PC-3 (cell line): ENCODE data around the gene ZHX3. TPM values are rescaled to one million over a fixed set of nuclear protein-coding genes. Genes with fewer than 3 reads are reported as not detected.

Experiments
- ATAC-seq: fragments of 200-7000 bp; cut with Tn5 transposase; 2 replicates; pipeline ENCODE4 v1.9.1; 2020; ENCODE audit warnings: mild to moderate bottlenecking, moderate library complexity
- BruUV-seq: library from RNA; stranded (reverse); fragments of 400-500 nt; replicated peaks from 2 replicates; lab custom pipeline; 2021; lab: Mats Ljungman, UMichigan
- CTCF ChIA-PET: fragments of 300-600 bp; sonication (Branson Sonifier 250); formaldehyde crosslinking; loops from one replicate; lab custom pipeline; 2022; ENCODE audit warnings: antibody characterized with exemption; lab: Charles Lee
- POLR2A ChIA-PET: fragments of 300-600 bp; sonication (Branson Sonifier 250); formaldehyde crosslinking; loops from one replicate; lab custom pipeline; 2022; ENCODE audit warnings: antibody characterized with exemption; ENCODE audit not compliant: unreplicated experiment; lab: Charles Lee
- DNase-seq: peaks from one replicate; pipeline ENCODE4 v3.0.0-alpha.2; 2015
- H2AFZ ChIP-seq: fragments of 300-600 bp; sonication (generic); 2 replicates; pipeline ENCODE4 v1.6.0; 2016; ENCODE audit warnings: antibody characterized with exemption, low read length
- H3F3A ChIP-seq: fragments of 300-600 bp; sonication (generic); one replicate; pipeline ENCODE4 v1.6.0; 2017; ENCODE audit warnings: antibody characterized with exemption, low read length, control low read depth, mild to moderate bottlenecking; ENCODE audit not compliant: unreplicated experiment
- H3K27ac ChIP-seq: fragments of 300-600 bp; sonication (generic); 2 replicates; pipeline ENCODE4 v1.5.1; 2016; ENCODE audit warnings: mild to moderate bottlenecking, low read length
- H3K27me3 ChIP-seq: fragments of 300-600 bp; sonication (generic); 2 replicates; pipeline ENCODE4 v1.6.1; 2016; ENCODE audit warnings: low read length, mixed read lengths
- H3K36me3 ChIP-seq: fragments of 300-600 bp; sonication (generic); 2 replicates; pipeline ENCODE4 v1.6.1; 2016; ENCODE audit warnings: low read depth, mixed run types, low read length, mixed read lengths
- H3K4me1 ChIP-seq: fragments of 300-600 bp; sonication (generic); 2 replicates; pipeline ENCODE4 v1.5.1; 2016; ENCODE audit warnings: low read length; ENCODE audit not compliant: insufficient read depth
- H3K4me2 ChIP-seq: fragments of 300-600 bp; sonication (generic); 2 replicates; pipeline ENCODE4 v1.6.0; 2016; ENCODE audit warnings: low read length
- H3K4me3 ChIP-seq: fragments of 300-600 bp; sonication (generic); 2 replicates; pipeline ENCODE4 v1.5.1; 2016; ENCODE audit warnings: mild to moderate bottlenecking, low read length, mixed read lengths
- H3K79me2 ChIP-seq: fragments of 300-600 bp; sonication (generic); 2 replicates; pipeline ENCODE4 v1.6.1; 2017; ENCODE audit warnings: low read length, mixed read lengths
- H3K9ac ChIP-seq: fragments of 300-600 bp; sonication (generic); 2 replicates; pipeline ENCODE4 v1.6.0; 2016; ENCODE audit warnings: mild to moderate bottlenecking, low read length
- H3K9me2 ChIP-seq: fragments of 300-600 bp; sonication (generic); replicated peaks from 2 replicates; pipeline ENCODE4 v1.6.1; 2016; ENCODE audit warnings: mixed run types, low read length, mixed read lengths
- H3K9me3 ChIP-seq: fragments of 300-600 bp; sonication (generic); 2 replicates; pipeline ENCODE4 v1.6.1; 2016; ENCODE audit warnings: low read length, mixed read lengths
- H4K20me1 ChIP-seq: fragments of 300-600 bp; sonication (generic); 2 replicates; pipeline ENCODE4 v1.6.1; 2016; ENCODE audit warnings: low read length, mixed read lengths
- EZH2 ChIP-seq: fragments of 300-600 bp; sonication (generic); IDR thresholded peaks from one replicate; pipeline ENCODE4 v1.6.1; 2017; ENCODE audit warnings: antibody characterized with exemption, mild to moderate bottlenecking, low read length; ENCODE audit not compliant: unreplicated experiment
- EZH2phosphoT487 ChIP-seq: fragments of 300-600 bp; sonication (generic); IDR thresholded peaks from 2 replicates; pipeline ENCODE4 v1.6.1; 2018; ENCODE audit warnings: mild to moderate bottlenecking, antibody characterized with exemption, low read length, borderline replicate concordance
- intact Hi-C: fragments of 100-400 bp; cut with micrococcal nuclease; formaldehyde crosslinking; loops from 2 replicates; pipeline ENCODE4 v1.9.0; 2023
- total RNA-seq: library from RNA; depleted of rRNA; stranded (reverse); fragments of >200 nt; gene quantifications from 2 replicates; pipeline ENCODE4 v1.2.3, GENCODE V29; 2014
- TF ChIP-seq, protein P1 (sequence below): fragments of 300-600 bp; sonication (generic); conservative IDR thresholded peaks from 2 replicates; pipeline ENCODE4 v1.5.1; 2017; ENCODE audit warnings: antibody characterized with exemption, low read depth, mild to moderate bottlenecking, low read length

The ZHX3 gene
- total RNA-seq, 1 experiment from 2014 or later: 14.0 TPM

- Histone ChIP-seq H3K79me2 (no peaks in the 10 kb centered on the region), H4K20me1 (no peaks in the 10 kb centered on the region), H3K9me2 (no peaks in the 10 kb centered on the region), H3K9me3 (peaks cover 13% of the 10 kb centered on the region), H3K4me3 (no peak overlapping the region), H3K27ac (no peak overlapping the region), H3F3A (no peaks in the 10 kb centered on the region), H3K9ac (no peak overlapping the region), H3K36me3 (peaks cover 28% of the 10 kb centered on the region), H3K4me1 (no peaks in the 10 kb centered on the region), H3K4me2 (no peak overlapping the region), H3K27me3 (no peaks in the 10 kb centered on the region), H2AFZ (no peak overlapping the region)
- CTCF ChIA-PET: no interaction called here
- no peak for ATAC-seq
- intact Hi-C loops: no loop called here
- no peak for TF ChIP-seq EZH2phosphoT487
- no peak for TF ChIP-seq EZH2
- TF ChIP-seq, protein P1, sequence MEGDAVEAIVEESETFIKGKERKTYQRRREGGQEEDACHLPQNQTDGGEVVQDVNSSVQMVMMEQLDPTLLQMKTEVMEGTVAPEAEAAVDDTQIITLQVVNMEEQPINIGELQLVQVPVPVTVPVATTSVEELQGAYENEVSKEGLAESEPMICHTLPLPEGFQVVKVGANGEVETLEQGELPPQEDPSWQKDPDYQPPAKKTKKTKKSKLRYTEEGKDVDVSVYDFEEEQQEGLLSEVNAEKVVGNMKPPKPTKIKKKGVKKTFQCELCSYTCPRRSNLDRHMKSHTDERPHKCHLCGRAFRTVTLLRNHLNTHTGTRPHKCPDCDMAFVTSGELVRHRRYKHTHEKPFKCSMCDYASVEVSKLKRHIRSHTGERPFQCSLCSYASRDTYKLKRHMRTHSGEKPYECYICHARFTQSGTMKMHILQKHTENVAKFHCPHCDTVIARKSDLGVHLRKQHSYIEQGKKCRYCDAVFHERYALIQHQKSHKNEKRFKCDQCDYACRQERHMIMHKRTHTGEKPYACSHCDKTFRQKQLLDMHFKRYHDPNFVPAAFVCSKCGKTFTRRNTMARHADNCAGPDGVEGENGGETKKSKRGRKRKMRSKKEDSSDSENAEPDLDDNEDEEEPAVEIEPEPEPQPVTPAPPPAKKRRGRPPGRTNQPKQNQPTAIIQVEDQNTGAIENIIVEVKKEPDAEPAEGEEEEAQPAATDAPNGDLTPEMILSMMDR: no peak
- POLR2A ChIA-PET: no interaction called here
- no peak for DNase-seq
- no TSS peak for BruUV-seq
Observed at GRCh38 chr20:41201760-41202159, 115.8 kb downstream of the ZHX3 start.

- POLR2A ChIA-PET: no interaction called here
- TF ChIP-seq EZH2phosphoT487: no peak
- H3K79me2 ChIP-seq: no peaks in the 10 kb centered on the region
- no peak overlapping the region for H3K4me2 ChIP-seq
- H3K4me3 ChIP-seq: no peak overlapping the region
- no peaks in the 10 kb centered on the region for H3F3A ChIP-seq
- peaks cover 13% of the 10 kb centered on the region for H3K9me3 ChIP-seq
- no peaks in the 10 kb centered on the region for H4K20me1 ChIP-seq
- no TSS peak for BruUV-seq
- DNase-seq (no peak), ATAC-seq (no peak)
- no peaks in the 10 kb centered on the region for H3K4me1 ChIP-seq
- H3K36me3 ChIP-seq: peaks cover 32% of the 10 kb centered on the region
- H3K9me2 ChIP-seq: no peaks in the 10 kb centered on the region
- H3K27me3 ChIP-seq: no peaks in the 10 kb centered on the region
- H3K9ac ChIP-seq: no peak overlapping the region
- CTCF ChIA-PET: no interaction called here
- no peak overlapping the region for H3K27ac ChIP-seq
- intact Hi-C loops: no loop called here
- H2AFZ ChIP-seq: no peak overlapping the region
Observed at GRCh38 chr20:41200446-41201202, 116.9 kb downstream of the ZHX3 start.

DNA sequence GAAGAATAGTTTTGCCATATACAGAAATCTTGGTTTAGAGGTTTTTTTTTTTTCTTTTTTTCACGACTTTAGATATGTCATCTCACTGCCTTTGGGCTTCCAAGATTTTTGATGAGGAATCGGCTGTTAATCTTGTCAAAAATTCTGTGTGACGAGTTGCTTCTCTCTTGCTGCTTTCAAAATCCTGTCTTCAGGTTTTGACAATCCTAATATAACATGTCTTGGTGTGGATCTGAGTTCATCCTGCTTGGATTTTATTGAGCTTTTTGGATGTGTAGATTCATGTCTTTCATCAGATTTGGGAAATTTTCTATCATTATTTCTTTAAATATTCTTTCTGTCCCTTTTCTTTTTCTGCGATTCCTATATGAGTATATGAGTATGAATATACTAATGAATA, 119.1 kb downstream of the ZHX3 start:
- Histone ChIP-seq H4K20me1 (no peaks in the 10 kb centered on the region), H3K27ac (no peak overlapping the region), H3K4me3 (no peak overlapping the region), H3K9me3 (peaks cover 13% of the 10 kb centered on the region), H3K27me3 (no peaks in the 10 kb centered on the region), H3K79me2 (no peaks in the 10 kb centered on the region), H3K9me2 (no peaks in the 10 kb centered on the region), H3K4me2 (no peak overlapping the region), H2AFZ (no peak overlapping the region), H3K9ac (no peak overlapping the region), H3K36me3 (peaks cover 24% of the 10 kb centered on the region), H3F3A (no peaks in the 10 kb centered on the region), H3K4me1 (no peaks in the 10 kb centered on the region)
- intact Hi-C loops: no loop called here
- ATAC-seq: no peak
- BruUV-seq: no TSS peak
- POLR2A ChIA-PET: no interaction called here
- TF ChIP-seq EZH2phosphoT487 (no peak), EZH2 (no peak)
- TF ChIP-seq, protein P1: no peak
- CTCF ChIA-PET: interaction anchor here (0.7 kb wide), 1 partner anchor 255 kb away, joined by 4 read pairs; no protein-coding TSS in a partner anchor
- no peak for DNase-seq
